DMS114 treated with DMSO at 0.1 percent for 48 hours (cell line): ENCODE data around the gene HKDC1.

Experiments used
- DNase-seq: peaks from one replicate; lab custom pipeline; 2025; ENCODE audit not compliant: unreplicated experiment; lab: John Stamatoyannopoulos, UW

HKDC1 gene

DNA sequence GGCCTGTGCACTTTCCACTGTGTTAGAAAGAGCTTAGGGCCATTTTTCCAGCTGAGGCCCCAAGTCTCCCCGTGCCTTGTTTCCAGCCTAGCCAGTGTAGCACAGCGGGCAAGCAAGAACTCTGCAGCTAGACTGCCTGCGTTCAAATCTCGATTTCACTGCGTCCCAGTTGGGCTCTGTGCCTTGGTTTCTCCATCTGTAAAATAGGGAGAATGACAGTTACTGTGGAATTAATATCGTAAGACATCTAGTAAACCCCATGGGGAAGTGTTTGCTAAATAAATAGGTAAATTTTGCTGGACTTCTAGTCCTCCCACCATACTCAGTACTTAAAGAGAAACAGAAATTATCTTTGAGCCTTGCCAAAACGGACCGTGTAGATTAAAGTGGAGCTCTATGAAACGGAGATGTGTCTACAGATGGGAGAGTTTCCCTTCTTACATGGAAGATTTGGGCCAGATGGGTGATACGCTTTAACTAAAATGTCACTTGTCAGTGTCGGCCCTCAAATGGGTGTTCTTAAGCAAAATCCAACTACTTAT is 3.5 kb upstream of the HKDC1 start:
- no peak for DNase-seq

DNA sequence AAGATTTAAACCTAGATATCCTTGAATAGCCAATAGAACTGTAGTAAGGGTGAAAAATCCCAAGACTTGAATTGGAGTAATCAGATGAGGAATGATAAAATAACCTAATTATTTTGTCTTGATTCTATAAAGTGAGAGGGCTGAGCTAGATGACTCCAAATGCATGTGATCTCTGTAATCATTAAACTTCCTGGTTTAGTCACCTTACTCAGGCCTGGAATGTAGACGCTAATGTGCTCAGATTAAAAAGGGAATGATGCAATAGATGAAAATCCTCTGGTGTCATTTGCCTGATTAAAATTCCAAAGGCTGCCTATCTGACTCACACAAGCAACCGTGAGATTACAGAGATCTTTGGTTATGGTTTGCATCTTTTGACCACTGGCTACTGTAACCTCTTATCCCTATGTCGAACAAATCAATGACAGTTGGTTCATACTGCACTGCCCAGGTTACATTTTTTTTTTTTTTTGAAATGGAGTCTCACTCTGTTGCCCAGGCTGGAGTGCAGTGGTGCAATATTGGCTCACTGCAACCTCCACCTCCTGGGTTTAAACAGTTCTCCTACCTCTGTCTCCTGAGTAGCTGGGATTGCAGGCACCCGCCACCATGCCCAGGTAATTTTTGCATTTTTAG is 2.9 kb upstream of the HKDC1 start:
- DNase-seq = no peak

DNA sequence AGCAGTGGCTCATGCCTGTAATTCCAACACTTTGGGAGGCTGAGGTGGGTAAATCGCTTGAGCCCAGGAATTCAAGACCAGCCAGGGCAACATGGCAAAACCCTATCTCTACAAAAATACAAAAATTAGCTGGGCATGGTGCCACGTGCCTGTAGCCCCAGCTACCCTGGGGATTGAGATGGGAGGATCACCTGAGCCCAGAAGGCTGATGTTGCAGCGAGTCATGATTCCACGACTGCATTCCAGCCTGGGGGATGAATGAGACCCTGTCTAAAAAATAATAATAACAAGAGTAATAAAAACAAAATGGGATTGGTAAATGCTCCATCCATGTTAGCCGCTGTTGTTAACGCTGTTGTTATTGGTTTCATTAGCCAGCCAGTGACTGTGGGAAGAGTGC is 1.3 kb upstream of the HKDC1 start:
- no peak for DNase-seq

DNA sequence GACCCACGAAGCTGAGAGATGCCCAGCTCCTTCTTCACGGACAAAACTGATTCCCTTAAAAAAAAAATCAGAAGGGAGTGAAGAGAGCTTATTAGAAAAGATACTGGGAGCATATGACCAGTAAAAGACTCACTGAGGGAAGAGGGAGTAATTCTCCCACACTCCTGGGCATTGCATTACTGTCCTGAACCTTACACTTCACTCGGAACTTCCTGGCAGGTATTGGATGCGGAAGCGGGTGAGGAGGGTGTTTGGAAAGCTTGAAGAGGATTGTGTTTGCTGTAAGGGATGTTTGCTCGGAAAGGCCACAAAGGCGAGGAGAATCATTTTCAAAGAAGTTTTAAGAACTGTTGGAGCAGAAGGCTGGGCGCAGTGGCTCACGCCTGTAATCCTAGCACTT is 375 bp downstream of the HKDC1 start:
- no peak for DNase-seq

DNA sequence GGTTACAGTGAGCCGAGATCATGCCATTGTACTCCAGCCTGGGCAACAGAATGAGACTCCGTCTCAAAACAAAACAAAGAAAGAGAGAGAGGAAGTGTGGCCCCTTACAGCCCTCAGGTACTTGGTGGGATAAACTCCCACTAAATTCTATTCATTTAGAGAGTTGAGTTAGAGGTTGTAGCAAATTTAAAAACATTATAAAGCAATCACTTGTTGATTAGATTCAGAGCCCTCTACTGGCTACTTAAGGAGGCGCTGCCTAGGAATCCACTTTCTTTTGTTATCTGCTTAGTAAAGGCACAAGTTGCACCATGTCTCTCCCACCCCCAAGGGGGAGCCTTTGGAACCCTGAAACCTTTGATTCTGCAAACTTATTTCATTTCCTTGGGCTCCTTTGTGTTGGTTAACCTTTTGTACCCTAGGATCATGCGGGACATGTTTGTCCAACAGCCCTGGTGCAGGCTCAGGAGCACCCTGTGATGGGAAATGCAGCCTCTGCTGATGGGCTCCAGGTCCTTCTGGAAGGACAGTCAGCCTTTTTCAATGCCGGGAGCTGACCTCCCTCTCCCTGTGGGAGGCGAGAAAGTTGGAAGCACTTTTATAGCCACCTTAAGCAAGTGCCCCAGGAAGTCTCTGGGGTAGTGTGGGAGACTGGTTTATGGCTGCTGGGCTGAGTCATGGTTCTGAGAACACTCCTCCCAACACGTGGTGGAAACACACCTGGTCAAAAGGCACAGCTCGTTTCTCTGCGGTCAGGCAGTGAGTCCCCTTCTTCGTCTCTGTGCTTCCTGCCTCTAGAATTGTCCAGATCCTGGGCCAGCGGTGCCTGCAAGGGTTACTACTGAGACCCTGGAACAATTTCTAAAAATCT is 2.3 kb downstream of the HKDC1 start:
- DNase-seq = peak; percentile 50

DNA sequence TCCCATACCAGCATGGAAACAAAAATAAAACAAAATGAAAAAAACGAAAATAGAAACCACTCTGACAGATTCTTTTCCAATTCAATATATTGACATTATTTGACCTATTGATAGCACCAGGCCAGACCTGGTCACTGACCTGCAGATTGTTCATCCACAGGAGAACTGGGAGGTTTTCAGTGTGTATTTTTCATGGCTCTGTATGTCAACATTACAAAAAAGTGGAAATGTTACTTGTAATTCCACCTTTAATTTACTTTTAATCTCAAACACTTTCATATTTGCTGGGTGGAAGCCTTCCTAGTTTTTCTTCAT is 2.9 kb downstream of the HKDC1 start:
- DNase-seq = no peak

DNA sequence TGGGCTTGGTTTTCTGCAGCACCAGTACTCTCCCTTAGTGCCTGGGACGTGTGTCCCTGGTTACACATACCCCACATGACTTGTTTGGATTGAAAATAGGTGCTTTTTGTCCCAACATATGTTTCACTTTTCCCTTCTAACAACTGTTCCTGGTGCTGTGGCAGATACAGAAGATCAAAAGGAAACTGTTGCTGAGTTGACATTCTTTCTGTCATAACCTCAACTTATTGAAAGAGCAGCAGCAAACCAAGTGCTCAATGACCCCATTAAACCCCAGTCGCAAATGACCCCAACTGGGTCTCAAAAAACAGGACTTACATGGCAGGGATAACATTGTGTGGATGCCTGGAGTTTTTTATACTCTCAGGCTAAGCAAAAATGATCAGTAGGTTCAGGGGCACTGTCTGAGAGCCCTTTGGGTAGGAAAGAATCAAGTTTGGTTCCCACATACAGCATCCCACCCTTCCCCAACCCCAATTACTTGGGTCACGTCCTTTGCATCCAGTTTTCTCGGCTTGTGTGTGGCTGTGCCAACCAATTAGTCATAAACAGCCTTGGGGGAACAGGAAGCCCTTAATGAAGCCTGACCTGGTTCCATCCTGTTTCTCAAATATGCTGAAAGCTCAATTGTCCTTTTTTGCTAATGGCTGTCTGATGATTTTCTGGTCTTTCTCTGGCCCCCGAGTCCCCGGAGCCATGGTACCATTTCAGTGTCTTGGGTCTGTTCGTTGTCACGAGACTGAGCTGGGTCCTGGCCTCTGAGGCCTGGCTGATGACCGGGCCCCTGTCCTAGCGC is 4.9 kb downstream of the HKDC1 start:
- DNase-seq = no peak

DNA sequence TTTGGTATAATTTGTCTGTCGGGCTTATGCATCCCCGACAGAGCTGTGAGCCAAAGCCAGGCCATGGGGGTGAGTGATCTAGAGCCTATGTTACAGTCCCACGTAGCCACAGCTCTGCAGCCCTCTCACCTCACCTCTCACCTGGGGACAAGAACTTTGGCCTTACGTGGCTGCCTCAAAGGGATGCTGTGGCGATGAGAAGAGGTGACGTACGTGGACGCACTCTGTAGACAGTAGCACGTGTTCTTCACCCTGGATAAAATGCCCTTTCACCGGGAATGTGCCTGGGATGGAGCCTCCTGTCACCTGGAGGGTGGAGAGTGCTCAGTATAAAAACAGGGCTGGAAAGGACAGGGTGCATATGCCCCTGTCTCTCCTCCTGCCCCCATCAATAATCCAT is 5.5 kb downstream of the HKDC1 start:
- no peak for DNase-seq

DNA sequence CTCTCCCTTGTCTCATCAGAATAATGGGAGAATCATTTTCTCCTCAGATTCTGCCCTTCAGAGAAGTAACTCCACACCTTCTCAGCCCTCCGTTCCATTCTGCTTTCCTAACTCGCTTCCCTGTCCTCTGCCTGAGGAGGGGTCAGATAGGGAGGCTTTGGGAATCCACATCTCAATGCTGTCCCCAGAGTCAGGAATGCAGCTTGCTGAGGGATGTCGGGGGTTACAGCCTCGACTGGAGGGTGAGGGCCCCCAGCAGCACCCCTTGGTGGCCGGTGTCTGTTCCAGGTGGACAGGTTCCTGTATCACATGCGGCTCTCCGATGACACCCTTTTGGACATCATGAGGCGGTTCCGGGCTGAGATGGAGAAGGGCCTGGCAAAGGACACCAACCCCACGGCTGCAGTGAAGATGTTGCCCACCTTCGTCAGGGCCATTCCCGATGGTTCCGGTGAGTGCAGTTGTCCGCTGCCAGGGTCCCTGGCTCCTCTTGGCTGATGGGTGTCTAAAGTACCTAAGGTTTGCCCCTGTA is 6.9 kb downstream of the HKDC1 start:
- DNase-seq = no peak

DNA sequence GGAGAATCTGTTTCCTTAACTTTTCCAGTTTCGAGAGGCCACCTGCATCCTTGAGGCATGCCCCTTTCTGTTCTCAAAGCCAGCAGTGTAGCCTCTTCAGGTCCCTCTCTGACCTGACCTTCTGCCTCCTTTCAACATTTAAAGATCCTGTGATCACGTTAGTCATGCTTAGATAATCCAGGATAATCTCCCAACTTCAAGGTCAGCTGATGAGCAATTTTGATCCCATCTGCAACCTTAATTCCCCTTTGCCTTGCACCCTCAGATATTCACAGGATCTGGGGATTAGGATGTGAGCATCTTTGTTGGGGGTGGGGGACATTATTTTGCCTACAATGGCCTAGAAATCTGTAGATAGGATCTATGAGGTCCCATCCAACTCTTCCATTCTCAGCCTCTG is 8.0 kb downstream of the HKDC1 start:
- no peak for DNase-seq

DNA sequence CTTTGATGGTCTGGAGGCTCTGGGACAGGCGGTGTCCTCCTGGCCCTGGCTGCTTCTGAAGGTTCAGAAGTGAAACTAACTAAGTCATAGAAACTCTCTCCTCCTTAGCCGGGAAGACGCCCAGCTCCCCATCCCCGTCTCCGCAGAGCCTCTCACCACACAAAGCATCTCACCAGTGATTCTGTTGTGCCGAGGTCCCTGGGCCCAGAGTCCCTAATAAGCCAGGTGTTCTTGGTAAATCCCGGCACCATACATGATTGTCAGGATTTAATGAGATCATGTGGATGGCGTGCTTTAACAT is 9.4 kb downstream of the HKDC1 start:
- DNase-seq = no peak

DNA sequence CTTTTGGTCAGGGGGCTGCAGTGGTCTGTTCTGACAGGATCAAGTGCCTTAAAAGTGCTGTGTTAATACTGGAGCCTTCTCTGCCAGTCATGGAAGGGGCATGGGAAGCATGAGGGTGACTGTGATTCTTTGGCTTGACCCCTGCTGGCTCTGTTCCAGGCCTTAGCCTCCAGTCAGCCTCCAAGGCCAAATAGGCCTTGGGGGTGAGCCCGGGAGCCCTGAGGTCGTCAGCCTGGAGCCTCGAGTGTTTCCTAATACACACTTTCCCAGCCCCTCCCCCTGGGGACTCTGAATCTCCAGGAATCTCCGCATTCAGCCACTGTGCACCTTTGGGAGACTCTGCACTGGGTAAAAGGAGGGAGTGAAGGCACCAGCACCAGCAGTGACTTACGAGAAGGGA is 10.0 kb downstream of the HKDC1 start:
- DNase-seq = no peak

DNA sequence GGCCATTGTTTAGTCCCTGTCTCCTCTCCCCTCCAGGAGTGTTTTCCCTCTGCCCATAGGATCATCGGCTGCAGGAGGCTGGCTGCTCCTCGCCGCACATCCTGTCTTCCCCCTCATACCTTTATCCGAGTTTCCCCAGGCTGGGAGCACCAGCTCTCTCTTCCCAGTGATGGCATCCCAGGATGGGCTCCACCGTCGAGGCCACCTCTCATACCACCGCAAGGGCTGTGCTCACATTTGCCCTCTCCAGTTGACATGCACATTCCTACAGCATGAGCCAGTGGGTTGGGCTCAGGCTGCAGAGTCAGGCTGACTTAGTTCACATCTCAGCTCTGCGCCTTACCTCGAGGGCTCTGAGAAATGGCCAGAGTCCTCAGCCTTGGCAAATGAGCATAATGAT is 12.1 kb downstream of the HKDC1 start:
- DNase-seq = no peak

DNA sequence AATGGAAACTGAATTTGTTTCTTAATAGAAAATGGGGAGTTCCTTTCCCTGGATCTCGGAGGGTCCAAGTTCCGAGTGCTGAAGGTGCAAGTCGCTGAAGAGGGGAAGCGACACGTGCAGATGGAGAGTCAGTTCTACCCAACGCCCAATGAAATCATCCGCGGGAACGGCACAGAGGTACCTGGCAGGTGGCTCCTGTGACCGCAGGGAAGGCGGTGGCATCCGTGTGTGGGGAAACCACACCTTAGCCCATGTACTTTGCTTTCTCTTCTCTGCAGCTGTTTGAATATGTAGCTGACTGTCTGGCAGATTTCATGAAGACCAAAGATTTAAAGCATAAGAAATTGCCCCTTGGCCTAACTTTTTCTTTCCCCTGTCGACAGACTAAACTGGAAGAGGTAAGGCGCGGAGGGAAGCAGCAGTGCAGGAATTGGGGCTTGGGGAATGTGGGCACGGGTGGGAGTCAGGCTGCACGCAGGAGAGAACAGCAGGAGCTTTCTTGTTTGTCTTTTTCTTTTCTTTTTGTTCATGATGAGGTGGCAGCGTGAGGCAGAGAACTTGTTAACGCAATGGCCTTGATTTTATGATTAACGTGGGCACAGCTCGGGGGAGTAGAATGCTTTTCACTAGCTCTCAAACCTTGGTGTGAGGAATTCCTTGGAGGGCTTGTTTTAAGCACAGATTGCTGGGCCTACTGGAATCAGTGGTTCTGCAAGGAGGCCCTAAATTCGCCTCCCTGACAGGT is 12.8 kb downstream of the HKDC1 start:
- DNase-seq = no peak

DNA sequence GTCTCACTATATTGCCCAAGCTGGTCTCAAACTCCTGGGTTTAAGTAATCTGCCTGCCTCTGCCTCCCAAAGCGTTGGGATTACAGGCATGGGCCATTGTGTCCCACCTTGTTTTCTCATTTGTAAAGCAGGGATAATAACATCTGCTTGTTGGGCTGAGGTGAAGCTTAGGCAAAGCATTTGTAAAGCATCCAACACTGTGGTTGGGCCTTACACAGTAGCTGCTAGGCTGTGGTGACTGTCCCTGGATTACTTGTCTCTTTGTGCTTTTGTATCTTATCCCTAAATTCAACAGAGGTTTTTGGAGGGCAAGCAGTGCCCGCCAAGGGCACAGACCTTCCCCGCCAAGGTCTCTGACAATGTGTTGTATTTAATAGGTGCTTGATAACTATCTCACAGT is 14.3 kb downstream of the HKDC1 start:
- DNase-seq = no peak

DNA sequence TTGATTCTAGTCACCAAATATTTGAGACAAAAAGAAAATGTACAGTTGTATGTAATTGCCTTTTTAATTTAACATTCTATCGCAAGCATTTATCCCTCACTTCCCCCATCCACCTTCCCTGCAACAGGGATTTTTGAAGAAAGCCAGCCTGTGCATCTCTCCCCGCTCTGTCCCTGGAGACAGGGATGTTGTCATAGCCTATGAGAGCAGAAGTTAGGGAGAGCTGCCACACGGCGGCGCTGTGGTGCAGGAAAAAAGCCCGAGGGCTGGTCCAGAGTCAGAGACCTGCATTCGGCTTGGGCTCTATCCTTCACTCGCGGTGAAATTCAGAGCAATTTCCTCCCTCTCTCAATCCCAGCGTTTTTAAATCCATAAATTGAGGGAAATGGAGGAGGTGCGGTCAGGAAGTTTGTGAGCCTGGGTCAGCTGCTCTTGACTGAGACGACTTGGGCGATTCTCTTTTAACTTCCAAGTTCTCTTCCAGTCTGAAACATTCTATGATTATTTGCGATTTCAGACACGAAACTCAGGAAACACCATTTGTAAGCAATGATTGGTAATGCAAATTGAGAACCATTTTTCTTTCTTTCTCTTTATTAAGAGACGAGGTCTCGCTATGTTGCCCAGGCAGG is 17.5 kb downstream of the HKDC1 start:
- peak; percentile 71 for DNase-seq

DNA sequence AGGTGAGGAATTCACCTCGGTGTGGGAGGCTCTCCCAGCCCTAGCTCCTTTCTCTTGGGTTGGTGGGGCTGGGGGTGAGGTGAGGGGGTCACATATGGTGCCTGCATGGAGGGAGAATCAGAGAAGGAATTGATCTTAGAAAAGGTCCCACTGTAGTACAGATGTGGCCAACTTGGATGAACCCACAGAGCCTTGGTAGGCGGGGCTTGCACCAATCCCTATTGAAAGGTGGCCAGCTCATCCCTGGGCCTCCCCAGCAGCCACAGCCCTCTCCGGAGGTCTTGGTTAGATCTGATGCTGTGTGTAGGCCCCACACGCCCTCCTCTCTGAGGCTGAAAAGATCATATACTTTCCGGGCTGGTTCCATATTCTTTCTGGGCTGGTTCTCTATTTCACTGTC is 19.0 kb downstream of the HKDC1 start:
- DNase-seq = no peak

DNA sequence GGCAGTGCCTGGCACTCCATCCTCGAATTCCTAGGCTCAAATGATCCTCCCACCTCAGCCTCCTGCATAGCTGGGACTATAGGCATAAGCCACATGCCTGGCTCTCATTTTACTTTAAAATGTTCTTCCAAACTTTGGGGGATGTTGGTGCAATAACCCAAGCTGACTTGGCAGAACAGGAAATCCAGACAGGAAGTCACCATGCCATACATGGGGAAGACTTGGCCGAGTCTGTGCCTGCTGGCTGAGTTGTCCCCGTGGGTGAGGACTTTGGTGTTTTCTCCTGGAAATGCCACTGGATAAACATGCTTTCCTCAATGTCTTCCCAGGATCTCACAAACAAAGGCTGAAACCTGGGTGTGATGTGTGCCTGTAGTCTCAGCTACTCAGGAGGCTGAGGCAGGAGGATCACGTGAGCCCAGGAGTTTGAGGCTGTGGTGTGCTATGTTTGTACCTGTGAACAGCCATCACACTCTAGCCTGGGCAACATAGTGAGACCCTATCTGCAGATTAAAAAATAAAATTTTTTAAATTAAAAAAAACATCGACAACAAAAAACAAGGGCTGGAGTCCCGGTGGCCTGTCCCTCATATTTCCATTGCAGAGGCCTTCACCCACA is 19.8 kb downstream of the HKDC1 start:
- DNase-seq = no peak

DNA sequence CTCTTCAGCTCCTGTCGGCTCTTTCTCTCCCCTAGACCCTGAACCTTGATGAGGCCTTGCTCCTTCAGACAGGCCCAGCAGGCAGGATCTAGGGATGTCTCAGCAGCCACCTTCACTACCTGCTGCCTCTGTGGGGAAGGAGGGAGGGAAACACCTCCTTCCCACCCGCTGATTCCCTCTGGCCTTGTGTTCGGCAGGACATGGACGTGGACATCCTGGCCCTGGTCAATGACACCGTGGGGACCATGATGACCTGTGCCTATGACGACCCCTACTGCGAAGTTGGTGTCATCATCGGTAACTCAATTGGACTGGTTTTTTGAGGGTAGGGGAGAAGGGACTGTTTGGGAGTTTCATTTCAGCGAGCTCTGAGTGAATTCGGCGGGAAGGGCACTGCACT is 20.3 kb downstream of the HKDC1 start:
- DNase-seq = no peak

DNA sequence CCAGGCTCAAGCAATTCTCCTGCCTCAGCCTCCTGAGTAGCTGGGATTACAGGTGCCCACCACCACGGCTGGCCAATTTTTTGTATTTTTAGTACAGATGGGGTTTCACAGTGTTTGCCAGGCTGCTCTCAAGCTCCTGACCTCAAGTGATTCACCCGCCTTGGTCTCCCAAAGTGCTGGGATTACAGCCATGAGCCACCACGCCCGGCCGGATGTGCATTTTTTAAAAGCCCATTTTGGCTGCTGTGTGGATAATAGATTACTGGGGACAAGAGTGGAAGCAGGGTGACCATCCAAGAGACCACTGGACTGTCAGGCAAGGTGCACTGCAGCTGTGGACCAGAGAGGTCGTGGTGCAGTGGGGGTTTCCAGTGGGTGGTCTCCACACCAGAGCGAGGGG is 21.4 kb downstream of the HKDC1 start:
- no peak for DNase-seq
